Glutamatergic neuron (in vitro differentiated cells): Measurements from ENCODE around the gene CENPL. TPM values are rescaled to one million over a fixed set of nuclear protein-coding genes. Genes with fewer than 3 reads are reported as not detected.

Experiments
- DNase-seq: peaks from one replicate; pipeline ENCODE4 v3.0.0; 2022
- H3K27ac Mint-ChIP-seq: one replicate; pipeline ENCODE4 v1.8.0; 2020; ENCODE audit warnings: mild to moderate bottlenecking, mixed read lengths, inconsistent platforms; ENCODE audit not compliant: unreplicated experiment
- H3K27me3 Mint-ChIP-seq: one replicate; pipeline ENCODE4 v1.8.0; 2020; ENCODE audit warnings: mild to moderate bottlenecking, moderate library complexity, mixed read lengths, inconsistent platforms; ENCODE audit not compliant: unreplicated experiment
- H3K36me3 Mint-ChIP-seq: one replicate; pipeline ENCODE4 v1.8.0; 2020; ENCODE audit warnings: mild to moderate bottlenecking, mixed read lengths, inconsistent platforms; ENCODE audit not compliant: unreplicated experiment
- H3K4me1 Mint-ChIP-seq: one replicate; pipeline ENCODE4 v1.8.0; 2020; ENCODE audit warnings: mild to moderate bottlenecking, low read depth, mixed read lengths, inconsistent platforms; ENCODE audit not compliant: unreplicated experiment
- H3K4me3 Mint-ChIP-seq: one replicate; pipeline ENCODE4 v1.8.0; 2020; ENCODE audit warnings: mild to moderate bottlenecking, mixed read lengths, inconsistent platforms; ENCODE audit not compliant: unreplicated experiment
- H3K9me3 Mint-ChIP-seq: one replicate; pipeline ENCODE4 v1.8.0; 2020; ENCODE audit warnings: mild to moderate bottlenecking, moderate library complexity, mixed read lengths, inconsistent platforms; ENCODE audit not compliant: unreplicated experiment
- CTCF ChIP-seq: fragments of 200-600 bp; sonication (generic); IDR thresholded peaks from one replicate; pipeline ENCODE4 v1.5.0; 2021; ENCODE audit not compliant: partially characterized antibody, unreplicated experiment
- total RNA-seq: library from RNA; stranded (reverse); fragmentation: NEBNext Ultra II Directional; extraction: Animal tissue kit (Norgen Biotek cat#: 25700); gene quantifications from one replicate; pipeline ENCODE4 v1.2.1, GENCODE V29; 2021; ENCODE audit not compliant: unreplicated experiment

CENPL gene
- total RNA-seq, 1 donor from 2014 or later, result 4.3 TPM

GRCh38 chr1:173869021-173869359, 44.3 kb upstream of the CENPL start:
- H3K4me1 Mint-ChIP-seq, result peaks cover 18% of the 10 kb centered on the region
- H3K4me3 Mint-ChIP-seq, result peak overlapping the region; percentile 98
- H3K36me3 Mint-ChIP-seq, result peaks cover 4% of the 10 kb centered on the region
- TF ChIP-seq CTCF, result no peak
- H3K27me3 Mint-ChIP-seq, result peaks cover 7% of the 10 kb centered on the region
- no peak for DNase-seq
- H3K9me3 Mint-ChIP-seq, result peaks cover 12% of the 10 kb centered on the region
- H3K27ac Mint-ChIP-seq, result peak overlapping the region; percentile 79

DNA sequence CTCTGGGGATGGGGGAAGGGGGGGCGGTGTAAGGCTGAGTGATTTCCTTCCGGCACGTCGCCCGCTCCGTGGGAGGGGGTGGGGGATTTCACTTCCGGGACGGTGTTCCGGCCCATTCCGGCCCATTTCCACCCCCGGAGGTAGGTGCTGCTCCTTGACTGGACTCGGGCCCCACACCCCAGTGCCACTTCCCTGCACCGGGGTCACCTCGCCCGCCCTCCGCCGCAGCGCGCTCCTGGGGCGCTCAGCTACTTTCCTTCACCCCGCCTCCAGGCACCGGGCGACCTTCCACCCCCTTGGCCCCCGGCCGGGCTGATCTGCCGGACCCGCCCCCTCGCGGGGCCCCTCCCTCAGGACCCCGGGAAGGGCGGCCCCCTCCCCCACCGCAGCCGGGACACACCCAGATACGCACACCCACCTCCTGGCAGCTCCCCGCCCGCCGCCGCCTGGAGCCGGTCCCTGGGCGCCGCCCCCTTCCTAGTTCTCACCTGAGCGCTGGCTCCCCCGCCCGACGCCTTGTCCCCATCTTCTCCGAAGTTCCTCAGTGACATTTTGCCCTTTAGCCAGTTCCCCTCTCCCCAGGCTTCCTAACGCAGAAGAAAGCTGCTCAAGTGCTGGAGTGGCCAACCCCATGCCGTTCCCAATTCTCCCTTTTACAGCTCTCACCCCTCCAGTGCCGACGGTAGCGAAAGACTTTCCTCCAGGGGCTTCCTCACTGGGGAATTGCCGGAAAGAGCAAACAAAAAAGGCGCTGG, 43.8 kb upstream of the CENPL start, which contains the start of gene ZBTB37:
TSS of gene ZBTB37 (plus strand) at position 115 of the 755 bp plus-strand sequence. CDS start 1,846 bp downstream, outside the sequence.
- Mint-ChIP-seq H3K27ac (peak within 1 kb of the TSS; percentile 99), H3K36me3 (peaks cover 4% of the 10 kb centered on the region), H3K4me3 (peak within 1 kb of the TSS; percentile 98), H3K27me3 (peaks cover 7% of the 10 kb centered on the region), H3K9me3 (peaks cover 12% of the 10 kb centered on the region), H3K4me1 (peaks cover 18% of the 10 kb centered on the region)
- peak; percentile 87 for DNase-seq
- TF ChIP-seq CTCF, result no peak

DNA sequence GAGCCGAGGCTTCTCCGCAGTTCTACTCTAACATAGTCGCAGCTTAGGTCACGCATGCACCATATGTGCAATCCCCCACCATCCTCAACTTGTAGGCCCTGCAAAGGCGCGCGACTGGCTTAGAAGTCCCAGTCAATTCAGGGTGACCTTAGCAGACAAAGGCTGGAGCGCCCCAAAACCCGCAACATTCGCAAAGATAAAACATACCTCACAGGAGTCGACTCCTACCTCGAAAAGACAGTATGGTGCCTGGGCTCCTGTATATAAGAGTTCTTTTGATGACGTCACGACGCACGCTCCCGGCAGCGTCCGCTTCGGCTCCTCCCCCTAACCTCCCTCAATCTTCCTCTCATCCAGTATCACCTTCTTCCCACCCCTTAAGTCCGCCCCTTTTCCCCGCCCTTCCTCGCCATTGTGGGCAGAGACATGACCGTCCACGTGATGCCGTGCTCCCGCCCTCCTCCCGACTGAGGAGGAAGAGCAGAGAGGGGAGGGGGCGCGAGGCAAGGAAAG, 43.1 kb upstream of the CENPL start, which contains the start of gene GAS5:
TSS of gene GAS5 (minus strand) at position 237 of the 513 bp plus-strand sequence.
- H3K27me3 Mint-ChIP-seq, result peaks cover 7% of the 10 kb centered on the region
- H3K27ac Mint-ChIP-seq, result peak within 1 kb of the TSS; percentile 99
- TF ChIP-seq CTCF, result no peak
- DNase-seq, result peak; percentile 99
- peaks cover 12% of the 10 kb centered on the region for H3K9me3 Mint-ChIP-seq
- peaks cover 4% of the 10 kb centered on the region for H3K36me3 Mint-ChIP-seq
- H3K4me3 Mint-ChIP-seq, result peak within 1 kb of the TSS; percentile 98
- peaks cover 18% of the 10 kb centered on the region for H3K4me1 Mint-ChIP-seq

GRCh38 chr1:173867141-173867752, 42.6 kb upstream of the CENPL start:
- Mint-ChIP-seq H3K4me1 (peaks cover 18% of the 10 kb centered on the region), H3K27ac (peak overlapping the region; percentile 99), H3K27me3 (peaks cover 7% of the 10 kb centered on the region), H3K36me3 (peaks cover 4% of the 10 kb centered on the region), H3K9me3 (peaks cover 12% of the 10 kb centered on the region), H3K4me3 (peak overlapping the region; percentile 98)
- no peak for TF ChIP-seq CTCF
- DNase-seq, result no peak
